Activated T-cell treated with anti-CD3 and anti-CD28 coated beads, Interleukin-2, amount 50 U/mL, for 72 hours (primary cell): ENCODE results near the gene C22orf15. TPM values are rescaled to one million over a fixed set of nuclear protein-coding genes. Genes with fewer than 3 reads are reported as not detected.

Experiments
- total RNA-seq, 2 donors: library from RNA; stranded (reverse); gene quantifications; one replicate each; pipeline ENCODE4 v1.2.3, GENCODE V29; 2022

C22orf15 gene
- total RNA-seq, 2 donors from 2014 or later: 0.72 to 1.5 TPM

Other genes with a start within 250 kb of the C22orf15 start
- gene IGLL1, start 182.7 kb upstream of the C22orf15 start, total RNA-seq: not detected
- gene DRICH1, start 130.7 kb upstream of the C22orf15 start, total RNA-seq: under 1 TPM in 1 of 2 donors, not detected in 1; 0.90 TPM
- 10 to 100 TPM; 22.7 to 22.9 TPM for gene RGL4, start 72.0 kb upstream of the C22orf15 start, total RNA-seq
- 1 to 10 TPM; 1.6 to 1.8 TPM for gene ZNF70, start 11.9 kb upstream of the C22orf15 start, total RNA-seq
- 1 to 10 TPM in 1 of 2 donors, under 1 TPM in 1; 0.90 to 1.7 TPM for gene VPREB3, start 8.6 kb upstream of the C22orf15 start, total RNA-seq
- gene CHCHD10, start 5.0 kb downstream of the C22orf15 start, total RNA-seq: 10 to 100 TPM; 54.4 to 62.5 TPM
- gene MMP11, start 9.9 kb downstream of the C22orf15 start, total RNA-seq: under 1 TPM; 0.46 to 0.56 TPM
- 10 to 100 TPM; 67.4 to 83.0 TPM for gene SMARCB1, start 24.0 kb downstream of the C22orf15 start, total RNA-seq
- 1 to 10 TPM; 2.6 to 5.2 TPM for gene DERL3, start 76.0 kb downstream of the C22orf15 start, total RNA-seq
- gene SLC2A11, start 94.9 kb downstream of the C22orf15 start, total RNA-seq: 10 to 100 TPM in 1 of 2 donors, 1 to 10 TPM in 1; 10.0 to 11.1 TPM
- gene MIF, start 131.4 kb downstream of the C22orf15 start, total RNA-seq: 100 to 1,000 TPM; 350 to 469 TPM
- gene GSTT2B, start 198.2 kb downstream of the C22orf15 start, total RNA-seq: under 1 TPM in 1 of 2 donors, not detected in 1; 0.46 TPM
- 1 to 10 TPM in 1 of 2 donors, under 1 TPM in 1; 0.95 to 3.4 TPM for gene DDTL, start 203.9 kb downstream of the C22orf15 start, total RNA-seq
- 10 to 100 TPM; 74.6 to 89.4 TPM for gene DDT, start 211.5 kb downstream of the C22orf15 start, total RNA-seq
- gene GSTT2, start 217.1 kb downstream of the C22orf15 start, total RNA-seq: not detected
- gene GSTT4, start 242.5 kb downstream of the C22orf15 start, total RNA-seq: not detected
- gene CABIN1, start 248.3 kb downstream of the C22orf15 start, total RNA-seq: 10 to 100 TPM; 69.2 to 73.4 TPM